Stimulated activated CD8-positive, alpha-beta memory T cell treated with anti-CD3 and anti-CD28 coated beads, Interleukin-15, amount 100 ng/mL, for 48 hours (primary cell): ENCODE data around the gene ZBTB20.

Experiments used
- DNase-seq, 2 donors: peaks; one replicate each; pipeline ENCODE4 v3.0.0-alpha.2; 2020; ENCODE audit warnings: low read depth in 2 of 2

Gene ZBTB20

GRCh38 chr3:114928989-114929640, 218.0 kb downstream of the ZBTB20 start:
- DNase-seq, result no peak

- DNase-seq, result no peak
These were observed 242.5 kb downstream of the ZBTB20 start for GRCh38 chr3:114904633-114905032.

GRCh38 chr3:114903213-114903612, 243.9 kb downstream of the ZBTB20 start:
- DNase-seq, result no peak

- DNase-seq, result no peak
These were observed 244.4 kb downstream of the ZBTB20 start for GRCh38 chr3:114902691-114903101.

- no peak for DNase-seq
These were observed 246.2 kb downstream of the ZBTB20 start for GRCh38 chr3:114900908-114901307.

- DNase-seq, result no peak
These were observed 247.7 kb downstream of the ZBTB20 start for GRCh38 chr3:114899186-114899931.

- DNase-seq, result no peak
These were observed 250.1 kb downstream of the ZBTB20 start for GRCh38 chr3:114896978-114897377.

GRCh38 chr3:114893361-114893760, 253.7 kb downstream of the ZBTB20 start:
- DNase-seq, result no peak

GRCh38 chr3:114892880-114893279, 254.2 kb downstream of the ZBTB20 start:
- DNase-seq, result no peak

GRCh38 chr3:114892131-114892879, 254.8 kb downstream of the ZBTB20 start:
- no peak for DNase-seq

- no peak for DNase-seq
These were observed 259.3 kb downstream of the ZBTB20 start for GRCh38 chr3:114887806-114888205.

- no peak for DNase-seq
These were observed 260.2 kb downstream of the ZBTB20 start for GRCh38 chr3:114886905-114887304.

GRCh38 chr3:114884213-114884923, 262.7 kb downstream of the ZBTB20 start:
- no peak for DNase-seq

GRCh38 chr3:114880078-114880477, 267.0 kb downstream of the ZBTB20 start:
- DNase-seq, result no peak

GRCh38 chr3:114879059-114880031, 267.7 kb downstream of the ZBTB20 start:
- no peak for DNase-seq

- DNase-seq, result no peak
These were observed 268.8 kb downstream of the ZBTB20 start for GRCh38 chr3:114878114-114878839.

- DNase-seq, result no peak
These were observed 269.5 kb downstream of the ZBTB20 start for GRCh38 chr3:114877378-114878113.

GRCh38 chr3:114874522-114874971, 272.5 kb downstream of the ZBTB20 start:
- no peak for DNase-seq

- no peak for DNase-seq
These were observed 273.5 kb downstream of the ZBTB20 start for GRCh38 chr3:114873591-114873990.
